Mesenchymal stem cell (in vitro differentiated cells and primary cell): ENCODE measurements around the gene SYNE2.

Source experiments
- DNase-seq: peaks from one replicate; pipeline ENCODE4 v3.0.0-alpha.2; 2013
- H2AFZ ChIP-seq: one replicate; pipeline ENCODE4 v1.6.1; 2013; ENCODE audit warnings: low read depth, mild to moderate bottlenecking, control low read depth, inconsistent platforms, low read length, moderate library complexity
- H2AK5ac ChIP-seq: 2 replicates; pipeline ENCODE4 v1.6.1; 2013; ENCODE audit warnings: low read length, moderate library complexity, mild to moderate bottlenecking, inconsistent platforms; ENCODE audit not compliant: severe bottlenecking
- H2BK120ac ChIP-seq: one replicate; pipeline ENCODE4 v1.6.1; 2013; ENCODE audit warnings: low read depth, mild to moderate bottlenecking, inconsistent platforms, low read length, moderate library complexity
- H2BK12ac ChIP-seq, 2 experiments: one replicate each; pipeline ENCODE4 v1.6.1; 2013; ENCODE audit warnings: inconsistent platforms in 2 of 2, low read length in 2 of 2, mild to moderate bottlenecking in 2 of 2, moderate library complexity in 2 of 2, control low read depth in 1 of 2
- H2BK15ac ChIP-seq: one replicate; pipeline ENCODE4 v1.6.1; 2013; ENCODE audit warnings: mild to moderate bottlenecking, low read depth, inconsistent platforms; ENCODE audit not compliant: poor library complexity, severe bottlenecking
- H2BK5ac ChIP-seq: 2 replicates; pipeline ENCODE4 v1.6.1; 2013; ENCODE audit warnings: low read depth, mild to moderate bottlenecking, low read length, control low read depth, inconsistent platforms; ENCODE audit not compliant: poor library complexity, severe bottlenecking
- H3K14ac ChIP-seq, 2 experiments: one replicate each; pipeline ENCODE4 v1.6.1; 2013; ENCODE audit warnings: inconsistent platforms in 2 of 2, low read length in 2 of 2, control low read depth in 1 of 2, mild to moderate bottlenecking in 1 of 2, moderate library complexity in 1 of 2
- H3K18ac ChIP-seq, 2 experiments: one replicate each; pipeline ENCODE4 v1.6.1; 2013; ENCODE audit warnings: inconsistent platforms in 2 of 2, low read length in 2 of 2, control low read depth in 1 of 2, low read depth in 1 of 2, mild to moderate bottlenecking in 1 of 2
- H3K23ac ChIP-seq, 2 experiments: one replicate each; pipeline ENCODE4 v1.6.1; 2013; ENCODE audit warnings: inconsistent platforms in 2 of 2, low read length in 2 of 2, mild to moderate bottlenecking in 2 of 2, moderate library complexity in 2 of 2, control low read depth in 1 of 2
- H3K27ac ChIP-seq: 2 replicates; pipeline ENCODE4 v1.5.1; 2013; ENCODE audit warnings: mild to moderate bottlenecking, moderate library complexity, low read length, control low read depth, inconsistent platforms; ENCODE audit not compliant: poor library complexity, severe bottlenecking
- H3K27me3 ChIP-seq, 2 experiments: 2 replicates each; pipeline versions ENCODE4 v1.6.1 to v1.7.0; 2013; ENCODE audit warnings: low read length in 2 of 2, mild to moderate bottlenecking in 2 of 2, moderate library complexity in 2 of 2, control low read depth in 1 of 2, inconsistent platforms in 1 of 2; ENCODE audit not compliant: control insufficient read depth in 1 of 2, insufficient read depth in 1 of 2
- H3K36me3 ChIP-seq, 2 experiments: 2 replicates each; pipeline versions ENCODE4 v1.6.1 to v1.7.0; 2013; ENCODE audit warnings: low read length in 2 of 2, control low read depth in 1 of 2, inconsistent platforms in 1 of 2, low read depth in 1 of 2, mild to moderate bottlenecking in 1 of 2; ENCODE audit not compliant: insufficient read depth in 2 of 2, control insufficient read depth in 1 of 2
- H3K4ac ChIP-seq, 2 experiments: one replicate each; pipeline ENCODE4 v1.6.1; 2013; ENCODE audit warnings: inconsistent platforms in 2 of 2, low read length in 2 of 2, mild to moderate bottlenecking in 2 of 2, moderate library complexity in 2 of 2, control low read depth in 1 of 2, low read depth in 1 of 2
- H3K4me1 ChIP-seq: 2 replicates; pipeline ENCODE4 v1.6.1; 2013; ENCODE audit warnings: low read depth, low read length, control low read depth; ENCODE audit not compliant: control insufficient read depth, insufficient read depth
- H3K4me2 ChIP-seq: 2 replicates; pipeline ENCODE4 v1.6.1; 2013; ENCODE audit warnings: low read length, mild to moderate bottlenecking, inconsistent platforms; ENCODE audit not compliant: poor library complexity, severe bottlenecking
- H3K4me3 ChIP-seq, 2 experiments: 2 replicates each; pipeline versions ENCODE4 v1.5.1 to v1.7.0; 2013; ENCODE audit warnings: low read length in 2 of 2, mild to moderate bottlenecking in 2 of 2, control low read depth in 1 of 2, low read depth in 1 of 2; ENCODE audit not compliant: insufficient read depth in 1 of 2
- H3K79me1 ChIP-seq: replicated peaks from 2 replicates; pipeline ENCODE4 v1.6.1; 2013; ENCODE audit warnings: mild to moderate bottlenecking, control low read depth, low read length, inconsistent platforms; ENCODE audit not compliant: poor library complexity, severe bottlenecking
- H3K9ac ChIP-seq: 2 replicates; pipeline ENCODE4 v1.7.0; 2013; ENCODE audit warnings: mild to moderate bottlenecking, low read length, moderate library complexity
- H3K9me3 ChIP-seq: 2 replicates; pipeline ENCODE4 v1.7.0; 2013; ENCODE audit warnings: mild to moderate bottlenecking, low read length; ENCODE audit not compliant: control insufficient read depth
- H4K8ac ChIP-seq: one replicate; pipeline ENCODE4 v1.6.1; 2013; ENCODE audit warnings: inconsistent platforms, mild to moderate bottlenecking, low read length, moderate library complexity
- H4K91ac ChIP-seq: one replicate; pipeline ENCODE4 v1.6.1; 2013; ENCODE audit warnings: mild to moderate bottlenecking, low read length, inconsistent platforms
- WGBS: methylation state at CpG from one replicate; pipeline ENCODE4 v1.1.7; 2013; ENCODE audit warnings: mixed read lengths; 5-methylcytosine and 5-hydroxymethylcytosine counted together

Gene SYNE2

DNA sequence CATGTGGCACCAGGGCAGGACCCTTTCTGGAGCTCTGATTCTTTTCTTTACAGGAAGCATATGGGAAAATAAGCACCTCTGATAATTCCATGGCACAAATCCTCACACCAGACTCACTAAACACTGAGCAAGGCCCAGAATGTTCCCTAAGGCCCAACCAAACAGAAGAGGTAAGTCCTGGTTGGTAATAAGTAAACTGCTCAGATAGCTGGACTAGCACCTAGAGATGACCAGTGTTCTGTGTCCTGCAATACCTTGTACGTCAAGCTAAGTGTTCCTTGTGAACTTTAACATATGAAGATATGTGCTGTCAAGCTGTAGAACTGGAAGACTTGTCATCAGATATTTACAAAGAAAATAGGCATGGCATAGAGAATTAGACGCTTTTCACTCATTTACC lies 254.6 kb downstream of the SYNE2 start:
- WGBS: 93% methylated on average over 1 of the region's 2 CpGs
- H2BK12ac ChIP-seq: no peak overlapping the region
- H3K4me2 ChIP-seq: no peak overlapping the region
- no peak overlapping the region for H2BK5ac ChIP-seq
- peaks cover 1% of the 10 kb centered on the region for H3K79me1 ChIP-seq
- no peak overlapping the region for H2BK15ac ChIP-seq
- H3K9ac ChIP-seq: no peak overlapping the region
- no peak overlapping the region for H3K23ac ChIP-seq
- H3K27ac ChIP-seq: no peak overlapping the region
- no peak overlapping the region for H2AK5ac ChIP-seq
- no peak overlapping the region for H3K4ac ChIP-seq
- H3K36me3 ChIP-seq: peaks cover 0 to 6% of the 10 kb centered on the region in 2 experiments
- no peaks in the 10 kb centered on the region for H3K4me1 ChIP-seq
- no peak overlapping the region for H2BK120ac ChIP-seq
- H3K14ac ChIP-seq: no peak overlapping the region
- no peaks in the 10 kb centered on the region for H3K27me3 ChIP-seq
- no peak overlapping the region for H2AFZ ChIP-seq
- H4K91ac ChIP-seq: no peak overlapping the region
- no peak overlapping the region for H3K18ac ChIP-seq
- H4K8ac ChIP-seq: no peak overlapping the region
- no peaks in the 10 kb centered on the region for H3K9me3 ChIP-seq
- no peak overlapping the region for H3K4me3 ChIP-seq
- no peak for DNase-seq

DNA sequence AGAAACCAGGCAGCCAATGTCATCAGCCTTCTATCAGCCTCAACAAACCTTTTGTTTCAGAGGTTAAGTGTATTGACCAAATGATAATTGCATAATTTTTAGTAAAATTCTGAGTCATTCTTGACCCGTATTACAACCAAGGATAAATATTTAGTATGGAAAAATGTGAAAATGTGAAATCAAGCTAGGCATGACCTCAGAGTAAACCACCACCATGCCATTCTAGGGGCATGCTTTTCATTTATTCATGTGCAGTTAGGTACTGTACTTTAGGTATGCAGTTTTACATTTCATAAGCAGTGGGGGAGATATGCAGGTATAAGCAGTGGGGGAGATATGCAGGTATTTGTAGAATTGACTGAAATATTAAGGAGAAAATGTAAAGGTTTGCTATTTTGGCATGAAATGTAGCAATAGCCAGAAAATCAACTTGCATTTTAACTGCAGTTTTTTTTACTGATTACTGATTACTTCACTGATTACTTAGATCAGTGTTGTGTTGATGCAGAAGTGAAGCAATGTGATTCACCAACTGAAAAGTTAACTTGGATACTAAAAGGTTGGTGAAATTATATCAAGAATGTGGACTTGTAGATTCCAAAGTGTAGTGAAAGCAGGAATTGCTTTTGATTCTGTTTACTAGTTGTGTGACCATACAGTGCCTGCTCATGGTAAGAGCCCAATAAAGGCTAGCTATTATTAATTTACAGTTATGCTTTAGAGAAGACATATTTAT lies 257.2 kb downstream of the SYNE2 start:
- Histone ChIP-seq H2AFZ (no peak overlapping the region), H4K8ac (no peak overlapping the region), H2AK5ac (no peak overlapping the region), H3K4me3 (no peak overlapping the region), H3K9me3 (no peaks in the 10 kb centered on the region), H3K27me3 (no peaks in the 10 kb centered on the region), H2BK120ac (no peak overlapping the region), H4K91ac (no peak overlapping the region), H3K23ac (no peak overlapping the region), H3K4me2 (no peak overlapping the region), H3K36me3 (peaks cover 0 to 7% of the 10 kb centered on the region in 2 experiments), H3K4ac (no peak overlapping the region), H3K79me1 (no peaks in the 10 kb centered on the region), H3K18ac (no peak overlapping the region), H3K14ac (no peak overlapping the region), H3K4me1 (peaks cover 8% of the 10 kb centered on the region), H2BK12ac (no peak overlapping the region), H3K27ac (no peak overlapping the region), H2BK5ac (no peak overlapping the region), H3K9ac (no peak overlapping the region), H2BK15ac (no peak overlapping the region)
- WGBS: 86% methylated on average over 1 of the region's 1 CpG
- DNase-seq: peak; percentile 26

DNA sequence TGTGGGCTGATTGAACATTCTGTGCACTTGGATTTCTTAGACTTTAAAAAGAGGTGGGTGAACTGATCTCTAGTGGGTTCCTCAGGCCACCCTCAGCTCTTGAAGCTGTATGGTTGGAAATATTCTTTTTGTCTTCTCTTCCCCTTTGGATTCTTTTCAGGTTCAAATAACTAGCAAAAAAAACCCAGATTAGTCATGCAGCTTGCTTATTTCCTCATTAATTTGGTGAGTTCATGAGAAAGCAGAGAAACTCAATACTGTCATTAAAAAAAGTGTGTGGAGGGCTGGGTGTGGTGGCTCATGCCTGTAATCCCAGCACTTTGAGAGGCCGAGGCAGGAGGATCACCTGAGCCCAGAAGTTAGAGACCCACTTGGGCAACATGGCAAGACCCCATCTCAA lies 258.0 kb downstream of the SYNE2 start:
- Histone ChIP-seq H2BK5ac (no peak overlapping the region), H3K9ac (peak overlapping the region; percentile 24), H3K36me3 (peaks cover 0 to 9% of the 10 kb centered on the region in 2 experiments), H3K14ac (no peak overlapping the region), H3K9me3 (no peaks in the 10 kb centered on the region), H4K8ac (no peak overlapping the region), H3K27me3 (no peaks in the 10 kb centered on the region), H3K79me1 (no peaks in the 10 kb centered on the region), H3K4me2 (no peak overlapping the region), H4K91ac (no peak overlapping the region), H2AK5ac (no peak overlapping the region), H2AFZ (no peak overlapping the region), H2BK120ac (no peak overlapping the region), H3K4me3 (no peak overlapping the region), H3K4me1 (peaks cover 8% of the 10 kb centered on the region), H3K4ac (no peak overlapping the region), H3K27ac (no peak overlapping the region), H3K23ac (no peak overlapping the region), H2BK12ac (no peak overlapping the region), H2BK15ac (no peak overlapping the region), H3K18ac (no peak overlapping the region)
- no peak for DNase-seq
- 100% methylated on average over 1 of the region's 1 CpG for WGBS

DNA sequence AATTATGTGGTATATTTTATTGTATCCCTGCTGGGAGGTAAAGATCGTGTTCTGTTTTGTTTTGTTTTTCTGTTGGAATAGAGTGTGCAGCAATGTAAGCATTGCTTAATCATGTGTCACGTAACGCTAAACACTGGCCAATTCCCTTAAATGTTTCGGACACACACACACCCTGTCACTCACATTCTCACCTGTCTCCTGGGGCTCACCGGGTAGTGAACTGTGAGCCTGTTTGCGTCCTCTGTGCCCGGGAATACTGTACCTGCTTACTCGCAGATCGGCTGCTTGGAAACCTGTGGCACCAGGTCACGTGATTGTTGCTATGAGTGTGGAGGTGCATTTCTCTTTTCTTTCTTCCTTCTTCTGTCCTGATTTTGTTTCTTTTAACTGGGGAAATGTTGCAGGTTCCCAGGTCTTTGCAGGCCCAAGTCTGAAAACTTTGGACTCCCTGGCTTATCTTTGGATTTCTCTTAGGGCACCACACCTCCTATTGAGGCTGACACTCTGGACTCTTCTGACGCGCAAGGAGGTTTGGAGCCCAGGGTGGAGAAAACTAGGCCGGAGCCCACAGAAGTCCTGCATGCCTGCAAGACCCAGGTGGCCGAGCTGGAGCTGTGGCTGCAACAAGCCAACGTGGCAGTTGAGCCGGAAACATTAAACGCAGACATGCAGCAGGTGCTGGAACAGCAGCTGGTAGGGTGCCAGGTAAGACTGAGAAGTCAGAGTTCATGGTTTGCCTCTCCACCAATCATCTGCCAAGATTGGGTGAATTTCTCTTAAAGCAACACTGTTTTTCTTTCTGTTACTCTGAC lies 260.3 kb downstream of the SYNE2 start:
- Histone ChIP-seq H3K9ac (no peak overlapping the region), H2AK5ac (peak overlapping the region; percentile 5), H3K9me3 (no peaks in the 10 kb centered on the region), H2BK120ac (no peak overlapping the region), H3K4ac (no peak overlapping the region), H3K4me2 (no peak overlapping the region), H3K4me3 (no peak overlapping the region), H2BK12ac (no peak overlapping the region), H2BK15ac (no peak overlapping the region), H3K36me3 (peaks cover 0 to 8% of the 10 kb centered on the region in 2 experiments), H2AFZ (no peak overlapping the region), H3K79me1 (no peaks in the 10 kb centered on the region), H3K27ac (no peak overlapping the region), H3K27me3 (no peaks in the 10 kb centered on the region), H4K91ac (peak overlapping the region; percentile 61), H3K14ac (no peak overlapping the region), H2BK5ac (no peak overlapping the region), H4K8ac (no peak overlapping the region), H3K23ac (no peak overlapping the region), H3K18ac (peak overlapping the region in 1 of 2 experiments; percentile 30), H3K4me1 (peaks cover 11% of the 10 kb centered on the region)
- WGBS: 90% methylated on average over 16 of the region's 17 CpGs
- no peak for DNase-seq
